ENCODE measurements around the gene OVOL3.

OVOL3 gene

DNA sequence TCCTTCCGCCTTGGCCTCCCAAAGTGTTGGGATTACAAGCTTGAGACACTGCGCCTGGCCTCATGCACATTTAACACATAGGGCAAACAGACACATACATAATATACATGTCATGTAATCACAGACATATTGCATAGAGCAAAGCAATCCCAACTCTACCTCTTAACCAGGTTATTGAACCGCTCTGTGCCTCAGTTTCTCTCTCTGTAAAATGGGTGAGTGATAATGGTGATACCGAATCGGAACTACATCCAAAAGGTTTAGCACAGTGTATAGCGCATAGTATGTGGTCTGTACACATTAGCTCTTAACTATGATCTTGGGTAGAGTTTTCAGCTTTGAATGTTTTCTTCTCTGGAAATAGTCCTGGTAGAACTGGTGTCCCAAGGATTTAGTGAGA lies 33.7 kb downstream of the OVOL3 start:
- Histone ChIP-seq H3K4me1 (ENCODE audit: control insufficient read depth in 1 of 2, insufficient read depth in 2 of 2, low read length in 2 of 2) (peaks cover 6 to 8% of the 10 kb centered on the region in 2 donors), H3K27me3 (ENCODE audit: control insufficient read depth in 1 of 2, insufficient read depth in 2 of 2, low read length in 2 of 2) (no peaks in the 10 kb centered on the region), H3K9ac (ENCODE audit: low read depth in 1 of 2, low read length in 2 of 2) (no peak overlapping the region), H3K9me3 (ENCODE audit: control insufficient read depth in 1 of 2, low read length in 2 of 2) (no peaks in the 10 kb centered on the region), H3K27ac (ENCODE audit: low read depth, low read length) (no peak overlapping the region), H3K36me3 (ENCODE audit: control insufficient read depth in 1 of 2, insufficient read depth in 2 of 2, low read length in 2 of 2) (peaks cover 34 to 68% of the 10 kb centered on the region in 2 donors), H3K4me3 (ENCODE audit: low read depth in 1 of 2, low read length in 2 of 2) (no peak overlapping the region)

DNA sequence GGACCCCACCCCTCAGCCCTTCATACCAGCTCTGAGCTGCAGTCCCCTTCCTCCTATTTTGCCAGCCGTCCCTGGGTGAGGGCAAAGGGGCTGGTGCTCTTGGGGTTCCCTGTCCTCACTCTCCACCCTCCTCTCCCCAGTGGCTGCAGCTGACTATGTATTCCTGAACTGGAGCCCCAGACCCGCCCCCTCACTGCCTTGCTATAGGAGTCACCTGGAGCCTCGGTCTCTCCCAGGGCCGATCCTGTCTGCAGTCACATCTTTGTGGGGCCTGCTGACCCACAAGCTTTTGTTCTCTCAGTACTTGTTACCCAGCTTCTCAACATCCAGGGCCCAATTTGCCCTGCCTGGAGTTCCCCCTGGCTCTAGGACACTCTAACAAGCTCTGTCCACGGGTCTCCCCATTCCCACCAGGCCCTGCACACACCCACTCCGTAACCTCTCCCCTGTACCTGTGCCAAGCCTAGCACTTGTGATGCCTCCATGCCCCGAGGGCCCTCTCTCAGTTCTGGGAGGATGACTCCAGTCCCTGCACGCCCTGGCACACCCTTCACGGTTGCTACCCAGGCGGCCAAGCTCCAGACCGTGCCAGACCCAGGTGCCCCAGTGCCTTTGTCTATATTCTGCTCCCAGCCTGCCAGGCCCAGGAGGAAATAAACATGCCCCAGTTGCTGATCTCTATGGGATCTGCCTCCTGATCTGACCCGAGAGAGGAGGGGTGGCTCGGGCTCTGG lies 38.9 kb downstream of the OVOL3 start:
- H3K9ac ChIP-seq (ENCODE audit: low read depth in 1 of 2, low read length in 2 of 2): no peak overlapping the region
- H3K9me3 ChIP-seq (ENCODE audit: control insufficient read depth in 1 of 2, low read length in 2 of 2): no peaks in the 10 kb centered on the region
- no peak overlapping the region for H3K27ac ChIP-seq (ENCODE audit: low read depth, low read length)
- H3K4me3 ChIP-seq (ENCODE audit: low read depth in 1 of 2, low read length in 2 of 2): no peak overlapping the region
- H3K4me1 ChIP-seq (ENCODE audit: control insufficient read depth in 1 of 2, insufficient read depth in 2 of 2, low read length in 2 of 2): no peaks in the 10 kb centered on the region
- H3K36me3 ChIP-seq (ENCODE audit: control insufficient read depth in 1 of 2, insufficient read depth in 2 of 2, low read length in 2 of 2): peaks cover 30 to 60% of the 10 kb centered on the region in 2 donors
- no peaks in the 10 kb centered on the region for H3K27me3 ChIP-seq (ENCODE audit: control insufficient read depth in 1 of 2, insufficient read depth in 2 of 2, low read length in 2 of 2)

DNA sequence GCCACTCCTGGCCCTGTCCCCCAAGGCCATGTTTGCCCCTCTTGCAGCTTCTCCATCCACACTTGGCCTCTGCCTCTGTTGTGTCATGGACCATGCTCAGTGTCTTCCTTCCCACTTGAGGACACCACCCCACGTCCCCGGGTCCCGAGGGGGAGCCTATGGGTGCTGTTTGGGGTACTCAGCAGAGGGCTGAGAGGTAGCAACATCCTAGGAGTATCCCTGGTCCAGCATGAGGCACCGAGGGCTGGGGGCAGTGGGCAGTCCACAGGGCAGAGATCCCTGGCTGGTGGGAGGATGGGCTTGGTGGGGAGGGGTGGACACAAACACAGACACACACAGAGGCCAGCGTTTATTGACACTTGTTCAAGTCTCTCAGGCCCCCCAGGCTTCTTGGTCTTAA lies 39.6 kb downstream of the OVOL3 start:
- Histone ChIP-seq H3K27ac (ENCODE audit: low read depth, low read length) (peak overlapping the region; percentile 50), H3K4me1 (ENCODE audit: control insufficient read depth in 1 of 2, insufficient read depth in 2 of 2, low read length in 2 of 2) (no peaks in the 10 kb centered on the region), H3K4me3 (ENCODE audit: low read depth in 1 of 2, low read length in 2 of 2) (no peak overlapping the region), H3K36me3 (ENCODE audit: control insufficient read depth in 1 of 2, insufficient read depth in 2 of 2, low read length in 2 of 2) (peaks cover 26 to 53% of the 10 kb centered on the region in 2 donors), H3K27me3 (ENCODE audit: control insufficient read depth in 1 of 2, insufficient read depth in 2 of 2, low read length in 2 of 2) (no peaks in the 10 kb centered on the region), H3K9me3 (ENCODE audit: control insufficient read depth in 1 of 2, low read length in 2 of 2) (no peaks in the 10 kb centered on the region), H3K9ac (ENCODE audit: low read depth in 1 of 2, low read length in 2 of 2) (no peak overlapping the region)

DNA sequence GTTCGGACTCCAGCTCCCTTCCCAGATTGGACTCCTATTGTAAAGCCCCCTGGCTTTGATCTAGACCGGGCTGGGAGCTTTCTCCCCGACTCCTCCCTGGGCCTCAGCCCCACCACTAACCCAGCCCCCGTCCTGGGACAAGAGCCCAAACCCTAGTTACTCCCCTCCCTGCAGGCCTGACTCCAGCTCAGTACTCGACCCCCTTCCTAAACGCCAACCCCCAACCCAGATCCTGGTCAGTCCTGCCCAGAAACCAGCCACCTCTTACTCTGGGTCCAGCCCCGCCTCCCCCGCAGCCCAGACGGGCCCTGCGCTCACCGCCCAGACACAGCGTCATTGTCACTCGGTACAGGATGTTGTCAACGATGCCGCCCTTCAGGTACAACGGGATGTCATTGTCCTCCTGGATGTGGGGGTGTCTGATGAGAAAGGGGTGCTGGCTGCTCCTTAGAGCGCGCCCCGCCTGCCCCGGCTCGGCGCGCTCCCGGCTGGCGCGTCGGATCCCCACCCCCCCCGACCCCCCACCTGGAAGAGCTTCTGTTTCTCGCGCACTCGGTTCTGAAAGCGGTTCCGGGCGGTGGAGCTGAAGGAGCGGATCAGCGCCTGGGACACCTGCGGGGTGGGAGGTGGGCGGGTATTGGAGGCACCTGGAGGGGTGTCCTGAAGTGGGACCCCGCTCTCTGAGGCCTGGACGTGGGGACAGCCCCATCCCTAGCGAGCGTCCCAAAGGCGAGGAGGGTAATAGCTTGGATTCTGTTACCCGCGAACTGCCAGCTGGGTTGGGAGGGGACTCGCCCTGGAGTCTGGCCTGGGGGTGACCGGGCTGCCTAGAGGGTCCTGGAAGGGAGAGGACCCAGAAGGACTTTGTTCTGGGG lies 40.4 kb downstream of the OVOL3 start:
- Histone ChIP-seq H3K4me3 (ENCODE audit: low read depth in 1 of 2, low read length in 2 of 2) (peak overlapping the region; percentile 15 to 32), H3K9me3 (ENCODE audit: control insufficient read depth in 1 of 2, low read length in 2 of 2) (no peaks in the 10 kb centered on the region), H3K4me1 (ENCODE audit: control insufficient read depth in 1 of 2, insufficient read depth in 2 of 2, low read length in 2 of 2) (no peaks in the 10 kb centered on the region), H3K27ac (ENCODE audit: low read depth, low read length) (peak overlapping the region; percentile 85), H3K36me3 (ENCODE audit: control insufficient read depth in 1 of 2, insufficient read depth in 2 of 2, low read length in 2 of 2) (peaks cover 19 to 45% of the 10 kb centered on the region in 2 donors), H3K9ac (ENCODE audit: low read depth in 1 of 2, low read length in 2 of 2) (peak overlapping the region in 1 of 2 donors; percentile 39), H3K27me3 (ENCODE audit: control insufficient read depth in 1 of 2, insufficient read depth in 2 of 2, low read length in 2 of 2) (no peaks in the 10 kb centered on the region)

DNA sequence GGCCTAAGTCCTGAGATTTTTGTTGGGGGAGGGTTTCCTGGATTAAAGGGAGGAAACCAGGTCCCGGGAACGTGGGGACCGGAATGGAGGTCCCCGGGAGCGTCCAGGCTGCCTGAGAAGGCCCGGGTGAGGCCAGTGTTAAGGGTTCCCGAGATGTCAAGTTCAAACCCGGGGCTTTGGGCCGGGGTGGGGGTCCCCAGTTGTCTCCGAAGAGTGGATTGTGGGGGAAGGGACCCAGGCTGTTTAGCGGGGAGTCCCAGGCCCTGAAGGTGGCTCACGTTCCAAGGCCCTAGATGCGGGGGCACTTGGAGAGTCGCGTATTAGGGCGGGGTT lies 41.0 kb downstream of the OVOL3 start:
- peak overlapping the region; percentile 32 to 35 for H3K4me3 ChIP-seq (ENCODE audit: low read depth in 1 of 2, low read length in 2 of 2)
- no peaks in the 10 kb centered on the region for H3K9me3 ChIP-seq (ENCODE audit: control insufficient read depth in 1 of 2, low read length in 2 of 2)
- H3K27ac ChIP-seq (ENCODE audit: low read depth, low read length): peak overlapping the region; percentile 85
- H3K9ac ChIP-seq (ENCODE audit: low read depth in 1 of 2, low read length in 2 of 2): peak overlapping the region in 1 of 2 donors; percentile 39
- H3K27me3 ChIP-seq (ENCODE audit: control insufficient read depth in 1 of 2, insufficient read depth in 2 of 2, low read length in 2 of 2): no peaks in the 10 kb centered on the region
- H3K4me1 ChIP-seq (ENCODE audit: control insufficient read depth in 1 of 2, insufficient read depth in 2 of 2, low read length in 2 of 2): no peaks in the 10 kb centered on the region
- peaks cover 19 to 39% of the 10 kb centered on the region in 2 donors for H3K36me3 ChIP-seq (ENCODE audit: control insufficient read depth in 1 of 2, insufficient read depth in 2 of 2, low read length in 2 of 2)

DNA sequence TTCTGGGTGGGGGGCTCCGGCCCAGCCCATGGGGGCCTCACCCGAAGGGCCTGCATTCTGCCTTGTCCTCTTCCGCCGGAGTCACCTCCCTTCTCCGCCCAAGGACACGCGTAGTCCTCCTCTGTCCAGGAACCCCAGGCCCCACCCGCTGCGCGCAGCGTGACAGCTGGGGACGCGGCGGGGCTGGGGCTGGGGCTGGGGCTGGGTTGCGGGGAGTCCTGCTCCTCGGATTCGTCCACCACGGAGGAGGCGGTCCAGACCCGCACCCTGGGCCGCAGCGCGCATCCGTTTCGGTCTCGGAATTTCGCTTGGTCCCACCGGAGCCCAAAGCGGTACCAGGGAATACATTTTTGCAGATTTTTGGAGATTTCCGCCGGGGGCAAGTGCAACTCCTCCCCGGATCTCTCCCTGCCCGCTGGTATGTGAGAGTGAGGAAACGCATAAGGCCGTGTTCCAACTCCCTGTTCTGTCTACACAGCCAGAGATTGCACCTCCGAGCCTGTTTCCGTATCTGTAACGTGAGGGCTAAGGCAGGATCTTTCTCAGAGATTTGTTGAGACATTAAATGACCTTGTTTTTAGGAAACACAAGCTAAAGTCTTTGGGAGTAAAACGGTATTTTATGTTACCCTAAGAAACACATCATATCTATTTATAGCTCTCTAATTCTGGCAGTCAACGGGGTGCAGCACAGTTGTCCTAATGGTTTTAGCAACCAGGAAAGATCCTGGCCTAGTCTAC lies 41.6 kb downstream of the OVOL3 start, which contains the start of gene COX7A1:
Gene COX7A1, minus strand, starts transcription at position 96 of the 740 bp plus-strand sequence. Its CDS starts 40 bp downstream, at position 56.
- Histone ChIP-seq H3K4me1 (ENCODE audit: control insufficient read depth in 1 of 2, insufficient read depth in 2 of 2, low read length in 2 of 2) (no peaks in the 10 kb centered on the region), H3K36me3 (ENCODE audit: control insufficient read depth in 1 of 2, insufficient read depth in 2 of 2, low read length in 2 of 2) (peaks cover 19 to 35% of the 10 kb centered on the region in 2 donors), H3K27me3 (ENCODE audit: control insufficient read depth in 1 of 2, insufficient read depth in 2 of 2, low read length in 2 of 2) (no peaks in the 10 kb centered on the region), H3K4me3 (ENCODE audit: low read depth in 1 of 2, low read length in 2 of 2) (peak within 1 kb of the TSS; percentile 35 to 40), H3K9me3 (ENCODE audit: control insufficient read depth in 1 of 2, low read length in 2 of 2) (no peaks in the 10 kb centered on the region), H3K9ac (ENCODE audit: low read depth in 1 of 2, low read length in 2 of 2) (peak within 1 kb of the TSS in 1 of 2 donors; percentile 39), H3K27ac (ENCODE audit: low read depth, low read length) (peak within 1 kb of the TSS; percentile 85)

DNA sequence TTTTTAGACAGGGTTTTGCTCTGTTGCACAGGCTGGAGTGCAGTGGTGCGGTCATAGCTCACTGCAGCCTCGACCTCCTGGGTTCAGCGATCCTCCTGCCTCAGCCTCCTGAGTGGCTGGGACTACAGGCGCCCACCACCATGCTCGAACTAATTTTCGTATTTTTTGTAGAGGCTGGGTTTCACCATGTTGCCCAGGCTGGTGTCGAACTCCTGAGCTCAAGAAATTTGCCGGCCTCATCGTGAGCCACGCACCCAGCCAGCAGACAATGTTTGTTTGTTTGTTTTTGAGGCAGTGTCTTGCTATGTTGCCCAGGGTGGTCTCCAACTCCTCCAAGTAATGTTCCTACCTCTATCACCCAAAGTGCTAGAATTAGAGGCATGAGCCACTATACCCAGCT lies 42.2 kb downstream of the OVOL3 start:
- no peak overlapping the region for H3K27ac ChIP-seq (ENCODE audit: low read depth, low read length)
- peaks cover 19 to 29% of the 10 kb centered on the region in 2 donors for H3K36me3 ChIP-seq (ENCODE audit: control insufficient read depth in 1 of 2, insufficient read depth in 2 of 2, low read length in 2 of 2)
- no peak overlapping the region for H3K9ac ChIP-seq (ENCODE audit: low read depth in 1 of 2, low read length in 2 of 2)
- H3K27me3 ChIP-seq (ENCODE audit: control insufficient read depth in 1 of 2, insufficient read depth in 2 of 2, low read length in 2 of 2): no peaks in the 10 kb centered on the region
- no peaks in the 10 kb centered on the region for H3K4me1 ChIP-seq (ENCODE audit: control insufficient read depth in 1 of 2, insufficient read depth in 2 of 2, low read length in 2 of 2)
- H3K9me3 ChIP-seq (ENCODE audit: control insufficient read depth in 1 of 2, low read length in 2 of 2): no peaks in the 10 kb centered on the region
- no peak overlapping the region for H3K4me3 ChIP-seq (ENCODE audit: low read depth in 1 of 2, low read length in 2 of 2)

DNA sequence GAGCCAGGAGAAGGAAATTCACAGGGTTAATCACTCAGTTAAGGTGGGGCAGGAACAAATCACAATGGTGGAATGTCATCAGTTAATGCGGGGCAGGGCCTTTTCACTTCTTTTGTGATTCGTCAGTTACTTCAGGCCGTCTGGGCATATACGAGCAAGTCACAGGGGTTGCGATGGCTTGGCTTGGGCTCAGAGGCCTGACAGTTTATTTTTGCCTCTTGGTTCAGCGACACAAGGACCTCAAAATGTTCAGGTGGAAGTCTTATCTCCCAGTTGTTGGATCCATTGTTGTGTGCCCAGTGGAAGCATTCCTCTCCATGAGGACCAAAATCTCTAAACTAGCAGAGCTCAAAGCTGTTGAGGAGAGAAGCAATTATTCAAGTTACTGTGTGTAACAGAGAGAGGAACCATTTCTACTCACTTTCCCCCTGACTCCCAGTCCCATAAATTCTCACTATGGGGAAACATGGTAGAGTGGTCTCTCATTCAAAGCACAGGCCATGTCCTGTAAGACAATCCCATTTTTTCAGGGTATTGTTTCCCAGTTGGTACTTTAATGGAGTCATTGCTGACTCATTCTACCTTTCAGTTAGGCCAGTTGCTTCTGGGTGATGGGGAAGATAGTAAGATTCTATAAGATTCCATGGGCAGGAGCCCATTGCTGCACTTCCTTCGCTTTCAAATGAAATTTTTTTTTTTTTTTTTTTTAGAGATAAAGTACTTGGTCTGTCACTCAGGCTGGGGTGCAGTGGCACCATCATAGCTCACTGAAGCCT lies 50.1 kb downstream of the OVOL3 start:
- Histone ChIP-seq H3K27me3 (ENCODE audit: control insufficient read depth in 1 of 2, insufficient read depth in 2 of 2, low read length in 2 of 2) (no peaks in the 10 kb centered on the region), H3K4me3 (ENCODE audit: low read depth in 1 of 2, low read length in 2 of 2) (no peak overlapping the region), H3K36me3 (ENCODE audit: control insufficient read depth in 1 of 2, insufficient read depth in 2 of 2, low read length in 2 of 2) (peaks cover 0 to 5% of the 10 kb centered on the region in 2 donors), H3K27ac (ENCODE audit: low read depth, low read length) (no peak overlapping the region), H3K4me1 (ENCODE audit: control insufficient read depth in 1 of 2, insufficient read depth in 2 of 2, low read length in 2 of 2) (no peaks in the 10 kb centered on the region), H3K9me3 (ENCODE audit: control insufficient read depth in 1 of 2, low read length in 2 of 2) (no peaks in the 10 kb centered on the region), H3K9ac (ENCODE audit: low read depth in 1 of 2, low read length in 2 of 2) (no peak overlapping the region)

Measured in duodenal mucosa (tissue), 2 donors.